Ectodermal cell (in vitro differentiated cells): Measurements from ENCODE around the gene MED10.
"Not testable (repeated sequence)": the region's sequence is repeated elsewhere in the genome, so short reads cannot be mapped to it uniquely, and the experiment has no call there.

Source experiments
- H3K27ac ChIP-seq: 2 replicates; pipeline ENCODE4 v1.7.0; 2013; ENCODE audit warnings: mild to moderate bottlenecking, low read depth, low read length; ENCODE audit not compliant: insufficient read depth, poor library complexity, severe bottlenecking
- H3K27me3 ChIP-seq: 2 replicates; pipeline ENCODE4 v1.7.0; 2013; ENCODE audit warnings: mild to moderate bottlenecking, low read length; ENCODE audit not compliant: insufficient read depth, control insufficient read depth, poor library complexity, severe bottlenecking
- H3K36me3 ChIP-seq: one replicate; pipeline ENCODE4 v1.7.0; 2013; ENCODE audit warnings: low read length; ENCODE audit not compliant: control insufficient read depth, insufficient read depth
- H3K4me1 ChIP-seq: one replicate; pipeline ENCODE4 v1.7.0; 2013; ENCODE audit warnings: low read length; ENCODE audit not compliant: control insufficient read depth, insufficient read depth
- H3K4me3 ChIP-seq: 2 replicates; pipeline ENCODE4 v1.7.0; 2013; ENCODE audit warnings: low read depth, low read length, control low read depth; ENCODE audit not compliant: insufficient read depth
- H3K9me3 ChIP-seq: 2 replicates; pipeline ENCODE4 v1.7.0; 2013; ENCODE audit warnings: mild to moderate bottlenecking, low read length, moderate library complexity; ENCODE audit not compliant: control insufficient read depth
- WGBS, 2 experiments: methylation state at CpG; one replicate each; pipeline ENCODE4 v1.1.7; 2013; ENCODE audit warnings: missing lambda C conversion rate in 2 of 2; 5-methylcytosine and 5-hydroxymethylcytosine counted together

Gene MED10

DNA sequence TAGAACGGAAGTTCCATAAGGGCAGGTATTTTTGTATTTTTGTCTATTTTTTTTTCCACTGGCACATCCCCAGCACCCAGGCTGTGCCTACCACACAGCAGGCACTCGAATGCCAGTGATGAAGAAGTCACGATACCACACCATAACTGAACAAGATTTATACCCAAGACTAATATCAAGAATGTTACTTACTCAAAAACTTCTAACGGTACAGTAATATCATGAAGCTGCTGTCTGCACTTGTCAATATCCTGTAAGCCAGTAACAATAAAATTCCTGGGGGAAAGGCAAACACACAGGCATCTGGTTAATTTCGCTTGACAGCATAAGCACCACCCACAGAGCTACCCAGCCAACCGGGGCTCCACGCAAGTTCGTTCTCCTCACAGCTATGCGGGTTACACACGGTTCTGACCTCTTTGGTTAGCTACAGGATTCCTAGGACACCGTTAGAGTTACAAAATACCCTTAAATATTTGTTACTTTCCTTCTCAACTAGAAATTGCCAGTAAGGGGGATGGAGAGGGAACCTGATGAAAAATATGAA is 1.3 kb downstream of the MED10 start:
- 84 to 90% methylated on average over 10 to 11 of the region's 11 CpGs for WGBS, 2 experiments
- H3K36me3 ChIP-seq, result peaks cover 28% of the 10 kb centered on the region
- H3K9me3 ChIP-seq, result no peaks in the 10 kb centered on the region
- H3K4me3 ChIP-seq, result peak overlapping the region; percentile 77
- H3K4me1 ChIP-seq, result peaks cover 3% of the 10 kb centered on the region
- no peaks in the 10 kb centered on the region for H3K27me3 ChIP-seq
- H3K27ac ChIP-seq, result no peak overlapping the region

DNA sequence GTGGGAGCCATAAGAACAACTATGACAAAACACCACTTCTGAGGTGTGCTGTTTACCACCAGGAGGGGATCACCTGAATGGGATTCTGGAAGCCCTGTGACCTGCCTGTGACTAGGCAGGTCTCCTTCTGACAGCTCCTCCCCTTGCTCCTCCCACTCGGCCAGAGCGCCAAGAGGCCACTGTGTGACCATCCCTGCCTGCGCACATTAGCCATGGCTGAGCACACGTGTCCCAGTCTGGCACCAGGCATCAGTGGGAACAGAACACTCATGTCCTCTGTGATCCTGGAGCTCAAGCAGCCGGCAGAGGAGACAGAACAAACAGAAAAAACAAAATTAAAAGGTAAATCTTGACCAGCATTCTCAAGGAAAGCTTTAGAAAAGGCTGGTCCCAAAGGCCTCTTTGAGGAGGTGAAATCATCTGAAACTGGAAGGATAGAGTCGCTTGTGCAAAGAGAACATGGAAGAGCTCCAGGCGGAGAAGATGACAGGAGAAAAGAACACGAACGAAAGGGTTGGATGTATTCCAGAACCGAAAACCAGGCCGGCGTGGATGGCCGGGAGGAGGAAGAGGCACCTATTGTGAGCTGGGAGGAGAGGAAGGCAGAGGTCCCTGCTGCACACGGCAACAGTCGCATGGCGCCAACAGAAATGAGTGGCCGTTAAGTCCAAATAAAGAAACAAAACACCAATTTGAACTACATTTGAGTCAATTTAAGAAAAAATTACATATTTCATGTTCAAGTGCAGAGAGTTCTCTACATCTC is 5.1 kb downstream of the MED10 start:
- whole genome bisulfite sequencing, 2 experiments, result 94 to 95% methylated on average over 14 to 17 of the region's 17 CpGs
- H3K9me3 ChIP-seq, result no peaks in the 10 kb centered on the region
- no peaks in the 10 kb centered on the region for H3K4me1 ChIP-seq
- peaks cover 40% of the 10 kb centered on the region for H3K36me3 ChIP-seq
- H3K4me3 ChIP-seq, result no peak overlapping the region
- no peaks in the 10 kb centered on the region for H3K27me3 ChIP-seq
- H3K27ac ChIP-seq, result no peak overlapping the region

- no peak overlapping the region for H3K4me3 ChIP-seq
- WGBS, 2 experiments, result 88 to 90% methylated on average over 23 of the region's 23 CpGs
- no peaks in the 10 kb centered on the region for H3K4me1 ChIP-seq
- no peaks in the 10 kb centered on the region for H3K9me3 ChIP-seq
- H3K27me3 ChIP-seq, result no peaks in the 10 kb centered on the region
- peaks cover 40% of the 10 kb centered on the region for H3K36me3 ChIP-seq
- H3K27ac ChIP-seq, result no peak overlapping the region
Measured at GRCh38 chr5:6372251-6373080, 5.9 kb downstream of the MED10 start.

DNA sequence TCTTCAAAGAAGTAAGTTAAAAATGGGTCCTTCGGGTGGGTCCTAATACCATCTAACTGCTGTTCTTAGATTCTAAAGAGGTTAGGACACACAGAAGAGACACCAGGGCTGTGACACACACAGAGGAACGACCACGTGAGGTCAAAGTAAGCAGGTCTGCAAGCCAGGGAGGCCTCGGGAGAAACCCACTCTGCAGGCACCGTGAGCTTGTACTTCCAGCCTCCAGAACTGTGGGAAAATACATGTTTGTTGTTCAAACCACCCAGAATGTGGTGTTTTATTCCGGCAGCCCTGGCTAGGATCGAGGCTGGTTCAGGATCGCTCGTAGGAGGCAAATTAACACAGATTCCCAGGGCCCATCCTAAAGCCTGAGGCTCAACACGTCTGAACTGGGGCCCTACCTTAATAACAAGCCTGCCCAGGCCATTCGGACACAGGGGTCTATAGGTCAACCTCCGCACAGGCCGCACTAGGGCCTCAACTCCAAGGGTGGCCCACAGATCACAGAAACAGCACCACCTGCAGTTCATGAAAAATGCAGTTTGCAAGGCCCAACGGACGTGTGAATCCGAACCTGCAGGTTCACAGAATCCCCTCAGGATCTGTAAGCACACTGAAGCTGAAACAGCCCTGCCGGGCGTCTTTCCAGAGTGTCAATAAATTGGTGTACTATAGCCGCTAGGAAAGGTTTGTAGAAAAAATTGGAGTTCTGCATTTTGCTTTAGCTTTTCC is 7.1 kb downstream of the MED10 start:
- peaks cover 40% of the 10 kb centered on the region for H3K36me3 ChIP-seq
- H3K4me1 ChIP-seq, result no peaks in the 10 kb centered on the region
- 95 to 96% methylated on average over 19 of the region's 19 CpGs for WGBS, 2 experiments

DNA sequence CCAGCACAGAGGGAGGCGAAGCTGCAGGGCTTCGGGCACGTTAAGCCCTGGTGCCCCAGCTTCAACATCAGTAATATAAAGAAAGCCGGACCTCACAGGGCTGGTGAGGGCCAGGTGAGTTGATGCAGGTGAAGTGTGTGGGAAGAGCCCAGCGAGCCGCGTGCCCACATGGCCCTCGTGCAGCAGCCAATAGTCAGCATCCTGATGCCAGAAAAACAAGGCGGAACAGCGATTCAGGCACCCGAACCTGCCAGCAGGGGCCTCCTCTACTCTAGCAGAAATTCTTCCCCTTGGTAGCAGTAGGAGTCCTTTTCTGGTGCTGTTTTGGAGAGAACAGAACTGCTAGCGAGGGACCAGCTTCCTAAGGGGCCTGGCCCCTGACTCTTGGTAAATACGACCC is 7.8 kb downstream of the MED10 start:
- Histone ChIP-seq H3K4me1 (no peaks in the 10 kb centered on the region), H3K36me3 (peaks cover 36% of the 10 kb centered on the region), H3K27me3 (no peaks in the 10 kb centered on the region), H3K4me3 (no peak overlapping the region), H3K27ac (no peak overlapping the region), H3K9me3 (no peaks in the 10 kb centered on the region)
- 91 to 96% methylated on average over 13 of the region's 13 CpGs for WGBS, 2 experiments

More for the DNA sequence above, 7.1 kb downstream of the MED10 start:
- H3K4me3 ChIP-seq, result no peak overlapping the region
- no peaks in the 10 kb centered on the region for H3K9me3 ChIP-seq
- no peaks in the 10 kb centered on the region for H3K27me3 ChIP-seq
- no peak overlapping the region for H3K27ac ChIP-seq

- 90 to 91% methylated on average over 16 of the region's 16 CpGs for WGBS, 2 experiments
- Histone ChIP-seq H3K9me3 (no peaks in the 10 kb centered on the region), H3K27ac (no peak overlapping the region), H3K36me3 (peaks cover 4% of the 10 kb centered on the region), H3K4me1 (no peaks in the 10 kb centered on the region), H3K4me3 (no peak overlapping the region), H3K27me3 (no peaks in the 10 kb centered on the region)
Measured at GRCh38 chr5:6365977-6366590, 12.3 kb downstream of the MED10 start.

- Histone ChIP-seq H3K27me3 (no peaks in the 10 kb centered on the region), H3K9me3 (no peaks in the 10 kb centered on the region), H3K4me3 (no peak overlapping the region), H3K4me1 (no peaks in the 10 kb centered on the region), H3K27ac (no peak overlapping the region), H3K36me3 (no peaks in the 10 kb centered on the region)
- 92 to 95% methylated on average over 14 to 15 of the region's 15 CpGs for WGBS, 2 experiments
Measured at GRCh38 chr5:6365142-6365976, 13.0 kb downstream of the MED10 start.

- 89 to 91% methylated on average over 4 of the region's 5 CpGs for WGBS, 2 experiments
- H3K4me3 ChIP-seq, H3K27ac ChIP-seq, H3K27me3 ChIP-seq, H3K4me1 ChIP-seq, H3K36me3 ChIP-seq, H3K9me3 ChIP-seq: not testable (repeated sequence)
Measured at GRCh38 chr5:6363454-6364011, 14.8 kb downstream of the MED10 start.

GRCh38 chr5:6362846-6363245 is 15.5 kb downstream of the MED10 start:
- H3K36me3 ChIP-seq, result no peaks in the 10 kb centered on the region
- H3K4me3 ChIP-seq, result no peak overlapping the region
- H3K9me3 ChIP-seq, result no peaks in the 10 kb centered on the region
- no peak overlapping the region for H3K27ac ChIP-seq
- no peaks in the 10 kb centered on the region for H3K27me3 ChIP-seq
- WGBS, 2 experiments, result 92 to 94% methylated on average over 7 of the region's 7 CpGs
- no peaks in the 10 kb centered on the region for H3K4me1 ChIP-seq
